ENCODE results near the gene EIF2AK3.
"Not testable (repeated sequence)": the region's sequence is repeated elsewhere in the genome, so short reads cannot be mapped to it uniquely, and the experiment has no call there.

GRCh38 chr2:88546291-88546690 lies 81.0 kb downstream of the EIF2AK3 start:
- not testable (repeated sequence) for TF ChIP-seq CTCF (IDR thresholded peaks at IDR 0.05); RAD21 (conservative IDR thresholded peaks at IDR 0.05 in 1 of 2, IDR thresholded peaks at IDR 0.05 in 1 of 2); POLR2A (IDR thresholded peaks at IDR 0.05; ENCODE audit: low read length); ESRRA (IDR thresholded peaks at IDR 0.05; ENCODE audit: borderline replicate concordance, low read length); ZNF302 (CRISPR knock-in tag; IDR thresholded peaks at IDR 0.05); CEBPB (IDR thresholded peaks at IDR 0.05); MAFK (IDR thresholded peaks at IDR 0.05; ENCODE audit: partially characterized antibody); ZSCAN20 (CRISPR knock-in tag; IDR thresholded peaks at IDR 0.05); REST (IDR thresholded peaks at IDR 0.05); MYC (IDR thresholded peaks at IDR 0.05; ENCODE audit: borderline replicate concordance, low read length); JUN (IDR thresholded peaks at IDR 0.05); ELK1 (IDR thresholded peaks at IDR 0.05; ENCODE audit: low read depth, low read length); CHD2 (IDR thresholded peaks at IDR 0.05; ENCODE audit: low read length, partially characterized antibody); RCOR1 (IDR thresholded peaks at IDR 0.05; ENCODE audit: low read depth, low read length)

All from A549 (cell line).